ENCODE measurements around the gene MMP10. TPM values are rescaled to one million over a fixed set of nuclear protein-coding genes. Genes with fewer than 3 reads are reported as not detected.

MMP10 gene
- total RNA-seq, 1 donor from 2014 or later = 0.23 TPM

- Histone ChIP-seq H3K27me3 (no peaks in the 10 kb centered on the region), H3K9me3 (no peaks in the 10 kb centered on the region), H3K4me1 (no peaks in the 10 kb centered on the region), H3K4me3 (no peak overlapping the region), H3K27ac (no peak overlapping the region), H3K36me3 (no peaks in the 10 kb centered on the region)
- TF ChIP-seq CTCF (IDR thresholded peaks at IDR 0.05) = no peak
- ATAC-seq (peak; percentile 53), DNase-seq (no peak)
- intact Hi-C loops (cut with DNase I) = no loop called here
These were observed 19.4 kb upstream of the MMP10 start for GRCh38 chr11:102799681-102800340.

GRCh38 chr11:102798012-102798746, 17.8 kb upstream of the MMP10 start, which contains the start of gene MMP1:
Gene MMP1 (minus strand): TSS chr11:102798160. CDS start chr11:102798092, 68 bp downstream.
- no peak for TF ChIP-seq CTCF (IDR thresholded peaks at IDR 0.05)
- no peaks in the 10 kb centered on the region for H3K9me3 ChIP-seq
- ATAC-seq (no peak), DNase-seq (no peak)
- H3K27ac ChIP-seq = no peak within 1 kb of the TSS
- no peaks in the 10 kb centered on the region for H3K27me3 ChIP-seq
- H3K4me1 ChIP-seq = no peaks in the 10 kb centered on the region
- no peaks in the 10 kb centered on the region for H3K36me3 ChIP-seq
- no peak within 1 kb of the TSS for H3K4me3 ChIP-seq
- intact Hi-C loops (cut with DNase I) = no loop called here

- H3K9me3 ChIP-seq = no peaks in the 10 kb centered on the region
- no peaks in the 10 kb centered on the region for H3K27me3 ChIP-seq
- intact Hi-C loops (cut with DNase I) = no loop called here
- no peaks in the 10 kb centered on the region for H3K36me3 ChIP-seq
- H3K27ac ChIP-seq = no peak overlapping the region
- no peak overlapping the region for H3K4me3 ChIP-seq
- DNase-seq (no peak), ATAC-seq (peak; percentile 62)
- no peaks in the 10 kb centered on the region for H3K4me1 ChIP-seq
- peak; percentile 42 for TF ChIP-seq CTCF (IDR thresholded peaks at IDR 0.05)
These were observed 14.0 kb upstream of the MMP10 start for GRCh38 chr11:102794382-102794781.

- Histone ChIP-seq H3K27ac (no peak overlapping the region), H3K4me3 (no peak overlapping the region), H3K27me3 (no peaks in the 10 kb centered on the region), H3K36me3 (no peaks in the 10 kb centered on the region), H3K9me3 (no peaks in the 10 kb centered on the region), H3K4me1 (no peaks in the 10 kb centered on the region)
- intact Hi-C loops (cut with DNase I) = no loop called here
- TF ChIP-seq CTCF (IDR thresholded peaks at IDR 0.05) = no peak
- DNase-seq (no peak), ATAC-seq (no peak)
These were observed 13.4 kb upstream of the MMP10 start for GRCh38 chr11:102793677-102794290.

GRCh38 chr11:102792604-102793003, 12.2 kb upstream of the MMP10 start:
- no peaks in the 10 kb centered on the region for H3K36me3 ChIP-seq
- H3K27me3 ChIP-seq = no peaks in the 10 kb centered on the region
- H3K4me1 ChIP-seq = no peaks in the 10 kb centered on the region

More at GRCh38 chr11:102792604-102793003, 12.2 kb upstream of the MMP10 start:
- intact Hi-C loops (cut with DNase I) = no loop called here
- TF ChIP-seq CTCF (IDR thresholded peaks at IDR 0.05) = no peak
- Histone ChIP-seq H3K27ac (no peak overlapping the region), H3K9me3 (no peaks in the 10 kb centered on the region), H3K4me3 (no peak overlapping the region)
- no peak for DNase-seq
- ATAC-seq = no peak
